HG03457 (cell line): ENCODE data around the gene ANKMY2.
"Not testable (repeated sequence)": the region's sequence is repeated elsewhere in the genome, so short reads cannot be mapped to it uniquely, and the experiment has no call there.

Source experiments
- ATAC-seq: cut with Tn5 transposase; IDR thresholded peaks from one replicate; pipeline ENCODE4 v1.9.1; 2021; ENCODE audit warnings: moderate number of reproducible peaks; ENCODE audit not compliant: unreplicated experiment

Gene ANKMY2

GRCh38 chr7:16659854-16660497 is 14.4 kb upstream of the ANKMY2 start:
- ATAC-seq = not testable (repeated sequence)

DNA sequence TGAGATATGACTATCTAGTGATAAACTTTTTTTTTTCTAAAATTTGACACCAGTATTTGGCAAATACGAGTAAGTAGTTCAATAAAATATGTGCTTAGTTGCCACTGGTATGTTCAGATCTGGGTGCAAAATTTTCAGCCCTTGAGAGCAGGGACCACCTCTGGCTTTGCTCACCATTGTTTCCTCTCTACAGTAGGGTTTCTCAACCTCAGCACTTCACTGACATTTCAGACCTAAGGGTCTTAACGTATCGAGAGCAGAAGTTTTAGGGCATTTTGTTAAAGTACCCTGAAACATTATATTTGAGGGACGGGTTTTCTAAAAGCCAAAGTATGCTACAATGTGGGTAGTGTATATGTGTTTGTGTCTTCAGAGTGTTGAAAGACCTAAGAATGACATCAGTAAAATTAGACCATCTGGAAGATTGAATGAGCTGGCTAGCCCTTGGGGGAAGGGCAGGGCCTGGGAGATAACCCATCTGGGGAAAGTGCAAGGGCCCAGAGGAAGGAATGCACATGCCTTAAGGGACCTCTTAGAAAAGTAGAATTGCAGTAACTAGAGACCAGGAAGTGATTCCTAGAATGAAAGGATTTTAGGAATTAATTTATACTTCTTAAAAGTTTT is 12.2 kb upstream of the ANKMY2 start:
- no peak for ATAC-seq

GRCh38 chr7:16656141-16656540 is 10.6 kb upstream of the ANKMY2 start:
- ATAC-seq = no peak

- no peak for ATAC-seq
Measured at GRCh38 chr7:16655394-16655793, 9.8 kb upstream of the ANKMY2 start.

DNA sequence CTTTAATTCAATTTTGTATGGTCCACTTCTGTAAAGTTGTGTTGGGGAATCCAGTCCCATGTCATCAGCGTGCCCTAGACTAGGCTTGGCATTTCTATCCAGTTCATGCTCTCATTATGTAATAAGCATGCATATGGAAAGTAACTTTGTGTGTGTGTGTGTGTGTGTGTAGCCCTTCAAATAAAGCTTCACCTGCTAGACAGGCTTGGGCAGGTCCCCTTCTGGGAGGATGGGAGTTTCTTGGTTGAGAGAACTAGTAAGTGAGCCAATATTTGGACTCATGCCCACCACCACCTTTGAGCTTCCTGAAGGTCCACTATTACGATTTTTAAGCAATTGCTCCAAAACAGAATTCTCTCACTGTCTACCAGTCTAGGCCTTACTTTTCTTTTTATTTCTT is 7.3 kb upstream of the ANKMY2 start:
- no peak for ATAC-seq

GRCh38 chr7:16652240-16652583 is 6.7 kb upstream of the ANKMY2 start:
- no peak for ATAC-seq

DNA sequence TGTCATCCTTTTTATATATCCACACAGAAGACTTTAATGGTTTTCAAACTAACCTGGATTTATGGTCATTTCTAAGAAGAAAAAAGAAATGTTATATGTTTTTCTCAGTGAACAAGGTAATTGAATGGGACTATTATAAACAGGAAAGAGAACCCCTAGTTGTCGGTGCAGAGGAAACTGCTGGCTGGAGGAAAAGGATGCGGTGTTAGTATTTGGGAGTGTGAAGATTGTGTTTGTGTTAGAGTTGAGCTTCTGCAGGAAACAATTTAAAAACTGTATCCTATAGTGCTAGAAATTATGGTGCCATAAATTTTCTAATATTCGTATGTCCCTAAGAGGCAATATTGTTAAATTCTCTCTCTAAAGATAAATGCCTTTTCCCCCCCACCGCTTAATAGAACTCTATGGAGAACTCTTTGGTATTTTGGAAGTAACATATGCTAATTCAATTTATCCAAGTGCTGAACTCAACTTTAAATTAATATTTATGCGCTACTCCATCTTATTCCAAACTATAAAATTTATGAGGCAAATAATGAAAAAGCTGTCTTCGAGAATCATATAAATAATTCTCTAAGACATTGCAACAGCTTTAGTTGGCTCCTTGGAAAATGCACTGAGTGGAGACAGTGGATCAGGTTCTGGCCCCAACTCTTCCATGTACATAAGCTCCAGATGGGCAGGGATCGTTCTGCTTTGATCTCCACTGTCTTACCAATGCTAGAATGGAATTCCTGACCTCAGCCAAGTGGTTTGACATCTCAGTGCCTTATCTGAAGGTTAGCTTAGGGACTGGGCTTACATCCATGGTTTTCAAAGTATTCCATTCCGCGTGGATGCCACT is 6.1 kb upstream of the ANKMY2 start:
- ATAC-seq = no peak

DNA sequence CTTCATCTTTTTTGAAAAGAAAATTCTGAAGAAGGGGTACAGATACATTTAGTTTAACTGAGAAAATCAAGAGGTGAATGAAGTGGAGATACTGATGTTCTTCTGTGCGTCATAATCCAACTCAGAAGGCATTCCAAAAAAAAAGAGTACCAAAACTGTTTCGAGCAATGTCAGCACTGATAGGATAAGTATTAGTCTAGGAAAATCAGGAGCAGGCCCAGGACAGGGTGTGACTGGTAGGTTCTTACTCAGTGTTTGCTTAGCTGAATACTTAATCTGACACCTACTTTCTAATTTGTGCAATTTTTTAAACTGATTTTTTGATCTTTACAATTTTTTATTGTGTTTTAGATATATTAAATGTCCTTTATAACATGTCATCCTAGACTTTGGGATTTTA is 4.7 kb upstream of the ANKMY2 start:
- no peak for ATAC-seq

DNA sequence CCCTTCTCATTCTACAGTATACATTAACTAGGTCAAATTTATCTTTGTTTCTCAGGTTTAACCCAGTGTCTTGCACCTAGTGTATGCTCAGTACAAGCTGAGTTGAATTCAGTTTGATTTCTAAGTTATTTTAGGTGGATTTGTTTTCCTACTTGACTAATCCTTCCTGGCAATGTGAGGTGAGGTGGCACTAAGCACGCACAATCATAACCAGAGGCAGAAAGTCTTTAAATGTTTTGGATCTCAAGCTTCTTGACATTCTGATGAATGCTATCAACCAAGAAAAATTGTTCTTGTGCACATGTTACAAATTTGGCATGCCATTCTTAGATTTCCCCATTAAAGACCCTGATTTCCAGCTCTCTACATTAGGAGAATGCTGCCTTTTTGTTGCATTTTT is 3.6 kb upstream of the ANKMY2 start:
- ATAC-seq = no peak

- ATAC-seq = no peak
Measured at GRCh38 chr7:16648551-16648950, 3.0 kb upstream of the ANKMY2 start.

DNA sequence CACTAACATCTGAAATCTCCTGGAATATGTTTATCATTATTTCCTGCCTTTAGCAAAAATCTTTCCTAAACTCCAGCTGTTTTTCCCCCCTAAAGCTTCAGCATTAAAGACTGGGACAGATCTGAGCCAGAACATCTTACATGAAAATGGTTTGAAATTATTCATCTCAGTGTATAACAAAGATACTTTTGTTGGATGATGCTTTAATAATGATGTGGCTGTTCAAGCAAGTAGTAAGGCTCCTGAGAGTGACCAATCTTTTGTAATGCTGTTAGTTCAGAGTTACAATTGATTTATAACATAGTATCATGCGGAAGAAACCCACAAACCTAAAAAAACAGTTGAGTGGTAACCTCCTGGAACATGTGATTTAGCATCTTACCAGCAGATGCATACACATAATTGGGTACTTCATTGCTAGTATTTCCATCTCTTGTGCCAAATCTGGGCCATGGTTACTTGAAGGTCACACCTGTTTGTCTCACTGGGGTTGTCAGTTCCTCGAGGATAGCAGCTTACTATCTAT is 1.9 kb upstream of the ANKMY2 start:
- ATAC-seq = no peak

DNA sequence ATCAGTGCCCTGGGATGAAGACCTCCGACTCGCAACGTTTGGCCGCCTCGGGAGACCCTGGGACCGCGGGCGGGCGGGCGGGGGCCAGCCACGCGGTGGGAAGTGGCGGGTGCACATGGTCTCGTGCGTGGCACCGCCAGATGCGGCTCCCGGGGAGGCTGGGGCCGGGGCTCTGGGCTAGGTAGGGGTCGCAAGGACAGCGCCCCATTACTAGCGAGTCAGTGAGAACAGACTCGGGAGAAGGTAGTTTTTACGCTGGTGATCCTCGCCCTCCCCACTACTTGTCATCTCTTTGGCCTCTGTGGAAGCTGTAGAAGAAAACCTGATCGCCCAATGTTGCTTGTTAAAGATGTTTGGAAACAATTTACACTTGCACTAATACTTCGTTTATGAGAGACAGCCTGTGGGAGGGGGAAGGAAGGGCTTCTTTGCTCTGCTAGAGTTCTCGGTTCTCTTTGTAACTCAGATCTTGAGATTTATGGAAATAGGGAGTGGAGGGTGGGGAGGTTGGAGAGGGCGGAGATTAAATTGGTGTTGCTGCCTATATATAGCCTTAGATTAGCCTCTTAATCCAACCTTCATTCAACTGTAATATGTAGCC is 1.0 kb upstream of the ANKMY2 start:
- no peak for ATAC-seq

DNA sequence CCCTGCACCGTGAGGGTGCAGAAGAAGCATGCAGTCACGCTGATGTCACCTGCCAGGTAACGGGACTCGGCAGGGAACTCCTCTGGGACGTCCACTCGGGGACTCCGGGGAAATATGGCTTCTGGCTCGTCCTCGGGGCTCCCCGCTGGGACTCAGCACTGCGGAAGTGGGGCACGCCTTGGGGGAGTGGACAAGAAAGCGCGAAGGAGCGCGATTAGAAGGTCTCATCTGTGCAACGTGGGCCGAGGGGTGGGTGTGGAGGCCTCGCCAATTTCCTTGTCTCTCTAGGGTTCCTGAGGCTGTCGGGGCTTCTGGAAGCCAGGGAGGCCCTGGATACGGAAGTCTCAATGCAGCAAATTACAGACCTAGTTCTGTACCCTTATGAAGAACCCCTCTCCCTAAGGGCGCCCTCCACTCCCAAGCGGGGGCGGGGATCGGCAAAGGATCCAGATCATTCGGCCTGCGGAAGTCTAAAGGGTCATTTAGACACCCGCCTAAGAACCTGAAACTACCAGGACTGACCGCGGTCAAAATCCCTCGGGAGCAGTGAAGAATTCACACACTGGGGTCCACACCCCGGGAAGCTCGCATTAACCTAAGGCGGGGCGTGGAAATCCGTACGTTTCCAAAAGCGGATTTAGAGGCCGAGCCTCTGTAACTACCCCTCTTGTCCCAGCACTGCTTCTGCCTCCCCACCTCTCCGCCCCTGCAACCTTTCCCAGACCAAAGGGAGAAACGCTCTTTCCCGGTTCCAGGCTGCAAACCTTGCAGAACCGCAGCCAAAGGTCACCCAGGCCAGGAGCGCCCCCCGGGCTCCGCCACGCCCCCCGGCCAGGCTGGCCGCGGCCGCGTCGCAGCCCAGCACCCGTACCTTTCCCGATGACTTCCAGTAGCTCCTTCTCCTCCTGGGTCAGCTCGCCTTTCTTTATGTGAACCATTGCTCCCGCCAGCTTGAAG is 640 bp downstream of the ANKMY2 start:
- no peak for ATAC-seq

- ATAC-seq = no peak
Measured at GRCh38 chr7:16644157-16644556, 1.4 kb downstream of the ANKMY2 start.

DNA sequence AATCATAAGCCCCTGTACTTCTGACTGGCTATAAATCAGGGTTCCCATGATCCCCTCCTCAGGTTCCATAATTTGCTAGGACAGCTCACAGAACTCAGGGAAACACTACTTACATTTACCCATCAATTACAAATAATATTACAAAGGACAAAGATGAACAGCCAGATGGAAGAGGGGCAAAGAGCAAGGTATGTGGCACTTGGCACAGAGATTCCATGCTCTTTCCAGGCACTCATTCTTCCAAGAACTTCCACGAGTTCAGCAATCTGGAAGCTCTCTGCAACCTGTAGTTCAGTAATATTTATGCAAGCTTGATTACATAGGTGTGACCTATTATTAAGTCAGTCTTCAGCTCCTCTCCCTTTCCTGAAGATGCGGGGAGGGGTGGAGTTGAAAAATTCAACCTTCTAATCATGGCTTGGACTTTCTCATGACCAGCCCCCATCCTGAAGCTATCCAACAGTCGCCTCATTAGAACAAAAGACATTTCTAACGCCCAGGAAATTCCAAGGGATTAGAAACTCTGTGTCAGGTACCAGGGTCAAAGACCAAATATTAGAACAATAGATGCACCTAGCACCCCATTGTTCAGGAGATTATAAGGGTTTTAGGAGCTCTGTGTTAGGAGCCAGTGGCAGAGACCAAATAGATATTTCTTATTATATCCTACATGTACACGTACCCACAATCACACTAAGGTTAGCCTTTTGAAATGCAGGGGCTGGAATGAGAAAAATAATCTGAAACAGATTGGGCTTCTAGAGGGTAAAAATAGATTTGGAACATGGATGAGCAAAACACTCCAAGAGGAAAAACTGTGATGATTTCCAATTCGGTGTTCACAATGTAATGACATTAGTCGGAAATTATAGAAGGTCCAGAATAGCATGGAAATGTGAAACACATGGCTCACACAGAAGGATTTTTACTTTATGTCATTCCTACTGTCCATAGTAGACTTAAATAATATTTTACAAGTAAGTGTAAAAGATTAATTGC is 7.0 kb downstream of the ANKMY2 start:
- no peak for ATAC-seq

DNA sequence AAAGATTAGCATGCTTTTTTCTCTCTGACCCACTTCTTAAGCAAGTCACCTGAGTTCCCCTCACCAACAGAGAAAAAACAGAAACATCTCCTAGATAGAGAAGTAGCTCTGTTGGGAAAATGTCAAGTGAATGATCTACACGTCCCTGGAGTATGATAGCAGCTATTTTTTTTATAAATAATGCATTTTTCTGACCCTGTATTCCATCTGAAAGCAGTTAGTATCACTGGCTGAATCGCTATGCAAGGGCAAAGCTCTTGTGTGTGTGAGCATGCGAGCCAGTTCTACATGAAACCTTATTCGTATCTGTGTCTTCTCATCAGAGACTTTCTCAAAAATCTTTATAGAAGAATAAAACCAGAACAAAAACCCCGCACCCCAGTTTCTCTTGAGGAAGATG is 8.2 kb downstream of the ANKMY2 start:
- no peak for ATAC-seq

DNA sequence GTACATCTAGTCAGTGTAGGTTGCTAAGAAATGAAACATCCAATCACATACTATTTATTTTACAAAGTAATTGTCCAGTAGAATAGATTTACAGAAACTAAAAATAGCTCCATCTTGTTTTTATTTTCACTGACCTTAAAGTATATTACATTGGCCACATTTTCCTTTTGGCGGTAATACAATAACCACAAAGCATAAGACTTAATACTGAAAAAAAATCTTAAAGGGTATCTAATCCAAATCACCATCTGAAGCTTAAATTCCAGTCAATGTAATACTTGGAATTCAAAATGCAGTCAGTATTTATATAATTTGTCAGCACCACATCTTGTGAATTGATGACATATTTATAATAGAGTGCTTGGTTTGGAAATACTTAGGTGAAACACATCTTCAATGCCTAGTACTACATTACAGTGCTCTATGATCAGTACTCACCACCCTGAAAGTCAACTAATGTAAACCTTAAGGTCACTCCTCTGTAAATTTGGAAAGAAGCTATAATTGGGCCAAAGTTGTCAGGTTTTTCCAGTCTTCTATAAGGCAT is 8.9 kb downstream of the ANKMY2 start:
- ATAC-seq = no peak

DNA sequence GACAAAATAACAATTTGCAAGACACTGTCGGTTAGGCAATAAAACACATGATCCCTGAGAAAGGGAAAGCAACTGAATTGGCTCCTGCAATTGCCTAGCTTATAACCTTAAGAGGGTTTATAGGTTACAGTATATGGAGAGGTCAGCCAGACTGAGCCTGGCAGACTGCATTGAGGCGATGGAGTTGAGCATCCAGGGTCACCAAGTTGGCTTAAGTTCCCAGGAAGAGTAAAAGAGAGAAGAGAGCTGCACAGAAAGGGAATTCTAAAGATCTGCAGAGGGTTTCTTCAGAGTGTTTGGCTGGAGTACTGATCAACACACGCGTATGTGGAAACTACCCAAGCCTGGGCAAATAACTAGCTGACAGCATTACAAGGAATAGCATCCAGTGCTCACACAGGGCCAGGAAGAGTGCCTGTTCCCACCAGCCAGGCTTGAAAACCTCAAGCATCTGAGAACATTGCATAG is 11.2 kb downstream of the ANKMY2 start:
- ATAC-seq = no peak

GRCh38 chr7:16630654-16631053 is 14.9 kb downstream of the ANKMY2 start:
- no peak for ATAC-seq
